Fibroblast of lung (primary cell): ENCODE measurements around the gene RANBP3L. TPM values are rescaled to one million over a fixed set of nuclear protein-coding genes. Genes with fewer than 3 reads are reported as not detected.

ENCODE experiments used
- DNase-seq, 2 donors: peaks; one replicate each; pipeline versions ENCODE4 v3.0.0 to v3.0.0-alpha.2; 2010; ENCODE audit warnings: low read depth in 2 of 2
- H2AFZ ChIP-seq: 2 replicates; pipeline ENCODE4 v1.5.1; 2012; ENCODE audit warnings: low read length, control low read depth, inconsistent platforms
- H3K27ac ChIP-seq: 2 replicates; pipeline ENCODE4 v1.5.1; 2011; ENCODE audit warnings: low read length, control low read depth; ENCODE audit not compliant: insufficient read depth
- H3K27me3 ChIP-seq: 2 replicates; pipeline ENCODE4 v1.5.1; 2011; ENCODE audit warnings: mild to moderate bottlenecking, low read length; ENCODE audit not compliant: control insufficient read depth, insufficient read depth
- H3K36me3 ChIP-seq: 2 replicates; pipeline ENCODE4 v1.5.1; 2011; ENCODE audit warnings: low read length; ENCODE audit not compliant: control insufficient read depth, insufficient read depth
- H3K4me1 ChIP-seq: 2 replicates; pipeline ENCODE4 v1.5.1; 2011; ENCODE audit warnings: low read length; ENCODE audit not compliant: control insufficient read depth, insufficient read depth; ENCODE audit errors: extremely low read depth
- H3K4me2 ChIP-seq: 2 replicates; pipeline ENCODE4 v1.5.1; 2011; ENCODE audit warnings: low read length, control low read depth; ENCODE audit not compliant: insufficient read depth; ENCODE audit errors: extremely low read depth
- H3K4me3 ChIP-seq, 4 experiments: fragments of 200-600 bp in 1 of 4; sonication (generic) in 1 of 4; replicated peaks in 1 of 4; 2 replicates each; pipeline ENCODE4 v1.5.1; 2011 to 2016; ENCODE audit warnings: low read length in 4 of 4, low read depth in 3 of 4, mild to moderate bottlenecking in 3 of 4, control low read depth in 2 of 4, inconsistent platforms in 1 of 4, mixed read lengths in 1 of 4; ENCODE audit not compliant: insufficient read depth in 1 of 4; ENCODE audit errors: control extremely low read depth in 1 of 4
- H3K79me2 ChIP-seq: 2 replicates; pipeline ENCODE4 v1.5.1; 2012; ENCODE audit warnings: mild to moderate bottlenecking, low read length, inconsistent platforms; ENCODE audit not compliant: control insufficient read depth, insufficient read depth
- H3K9ac ChIP-seq: 2 replicates; pipeline ENCODE4 v1.5.1; 2011; ENCODE audit warnings: mild to moderate bottlenecking, low read length, control low read depth; ENCODE audit not compliant: insufficient read depth
- H3K9me3 ChIP-seq: 2 replicates; pipeline ENCODE4 v1.5.1; 2012; ENCODE audit warnings: low read depth, low read length; ENCODE audit not compliant: control insufficient read depth, insufficient read depth
- H4K20me1 ChIP-seq: 2 replicates; pipeline ENCODE4 v1.5.1; 2011; ENCODE audit warnings: low read length; ENCODE audit not compliant: control insufficient read depth, insufficient read depth; ENCODE audit errors: extremely low read depth
- EZH2 ChIP-seq: IDR thresholded peaks from 2 replicates; pipeline ENCODE4 v1.5.1; 2012; ENCODE audit warnings: low read length, control low read depth, mild to moderate bottlenecking; ENCODE audit errors: missing control alignments
- polyA plus RNA-seq, 2 donors: library from polyadenylated mRNA; depleted of rRNA in 1 of 2; stranded (reverse) in 1 of 2; unstranded in 1 of 2; fragments of >200 nt; gene quantifications; 2 replicates each; pipeline ENCODE4 v1.2.1, GENCODE V29; 2011 to 2012; ENCODE audit warnings: missing spikeins in 1 of 2
- total RNA-seq: library from RNA; depleted of rRNA; stranded (reverse); fragments of >200 nt; gene quantifications from 2 replicates; pipeline ENCODE4 v1.2.1, GENCODE V29; 2014
- TF ChIP-seq, protein P1 (sequence below), 2 donors: IDR thresholded peaks in 1 of 2; conservative IDR thresholded peaks in 1 of 2; 1 replicate in 1 of 2; 2 replicates in 1 of 2; pipeline ENCODE4 v1.5.1; 2011 to 2012; ENCODE audit warnings: low read length in 2 of 2, control low read depth in 1 of 2, inconsistent platforms in 1 of 2, low read depth in 1 of 2, mild to moderate bottlenecking in 1 of 2

Gene RANBP3L
- total and polyA plus RNA-seq, 2 donors (not counting 1 experiment from before 2014, with no cell fraction given), result 0.09 TPM; not detected in 1

DNA sequence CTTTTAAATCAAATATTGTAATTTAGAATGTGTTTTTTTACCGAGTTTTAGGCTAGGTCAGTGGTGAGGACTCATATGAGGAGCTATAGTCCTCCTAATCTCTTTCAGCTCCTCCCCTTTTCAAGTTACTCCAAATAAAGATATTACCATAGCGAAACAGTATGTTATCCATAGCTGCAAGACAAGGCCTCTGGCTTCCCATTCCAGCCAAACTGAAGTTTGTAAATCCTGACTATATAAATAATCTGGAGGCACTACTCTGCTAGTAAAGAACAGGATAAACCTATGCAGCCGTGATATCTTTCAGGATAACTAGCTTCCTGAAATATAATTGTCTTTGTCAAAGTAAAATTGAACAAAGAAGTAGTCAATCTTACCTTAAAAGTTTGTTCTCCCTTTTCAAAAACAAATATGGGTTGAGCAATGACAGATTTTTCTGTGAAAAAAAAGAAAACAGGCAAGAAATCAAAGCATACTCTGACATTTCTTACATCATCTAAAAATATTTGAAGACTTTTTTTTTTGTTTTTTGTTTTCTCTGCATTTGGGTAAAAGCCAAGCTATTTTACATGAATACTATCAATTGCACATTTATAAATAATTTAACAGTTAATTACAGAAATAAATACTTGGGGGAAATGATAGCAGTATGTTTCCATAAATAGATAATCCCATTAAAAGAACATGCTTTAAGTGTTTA lies 30.7 kb downstream of the RANBP3L start:
- Histone ChIP-seq H3K79me2 (no peaks in the 10 kb centered on the region), H3K36me3 (no peaks in the 10 kb centered on the region), H3K9me3 (no peaks in the 10 kb centered on the region), H3K4me1 (no peaks in the 10 kb centered on the region), H3K27me3 (no peaks in the 10 kb centered on the region), H3K9ac (no peak overlapping the region), H3K4me3 (no peak overlapping the region), H3K27ac (no peak overlapping the region), H4K20me1 (no peaks in the 10 kb centered on the region), H3K4me2 (no peak overlapping the region), H2AFZ (no peak overlapping the region)
- DNase-seq, result peak in 1 of 2 donors; percentile 5
- no peak for TF ChIP-seq EZH2

DNA sequence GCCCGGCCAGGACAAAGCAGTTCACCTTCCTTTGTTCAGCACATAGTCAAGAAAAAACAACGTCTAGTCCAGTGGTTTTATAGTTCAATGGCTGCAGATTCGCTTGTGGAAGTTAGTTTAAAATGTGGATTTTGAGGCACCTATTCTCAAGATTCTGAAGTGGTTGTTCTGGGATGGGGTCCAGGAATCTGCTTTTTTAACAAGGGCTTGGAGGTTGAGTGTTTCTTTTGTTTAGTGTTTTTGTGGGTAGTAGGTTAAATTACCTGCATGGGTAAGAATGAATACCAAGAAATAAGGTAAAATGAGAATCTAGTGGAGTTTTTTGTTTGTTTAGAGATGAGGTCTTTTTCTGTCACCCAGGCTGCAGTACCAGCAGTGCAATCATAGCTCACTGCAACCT lies 31.5 kb downstream of the RANBP3L start:
- H3K27me3 ChIP-seq, result no peaks in the 10 kb centered on the region
- H3K4me1 ChIP-seq, result no peaks in the 10 kb centered on the region
- no peaks in the 10 kb centered on the region for H3K79me2 ChIP-seq
- no peak overlapping the region for H3K9ac ChIP-seq
- DNase-seq, result no peak
- TF ChIP-seq, protein P1, sequence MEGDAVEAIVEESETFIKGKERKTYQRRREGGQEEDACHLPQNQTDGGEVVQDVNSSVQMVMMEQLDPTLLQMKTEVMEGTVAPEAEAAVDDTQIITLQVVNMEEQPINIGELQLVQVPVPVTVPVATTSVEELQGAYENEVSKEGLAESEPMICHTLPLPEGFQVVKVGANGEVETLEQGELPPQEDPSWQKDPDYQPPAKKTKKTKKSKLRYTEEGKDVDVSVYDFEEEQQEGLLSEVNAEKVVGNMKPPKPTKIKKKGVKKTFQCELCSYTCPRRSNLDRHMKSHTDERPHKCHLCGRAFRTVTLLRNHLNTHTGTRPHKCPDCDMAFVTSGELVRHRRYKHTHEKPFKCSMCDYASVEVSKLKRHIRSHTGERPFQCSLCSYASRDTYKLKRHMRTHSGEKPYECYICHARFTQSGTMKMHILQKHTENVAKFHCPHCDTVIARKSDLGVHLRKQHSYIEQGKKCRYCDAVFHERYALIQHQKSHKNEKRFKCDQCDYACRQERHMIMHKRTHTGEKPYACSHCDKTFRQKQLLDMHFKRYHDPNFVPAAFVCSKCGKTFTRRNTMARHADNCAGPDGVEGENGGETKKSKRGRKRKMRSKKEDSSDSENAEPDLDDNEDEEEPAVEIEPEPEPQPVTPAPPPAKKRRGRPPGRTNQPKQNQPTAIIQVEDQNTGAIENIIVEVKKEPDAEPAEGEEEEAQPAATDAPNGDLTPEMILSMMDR (conservative IDR thresholded peaks at IDR 0.05 in 1 of 2, IDR thresholded peaks at IDR 0.05 in 1 of 2; ENCODE audit: low read depth in 1 of 2, low read length in 2 of 2), result no peak
- TF ChIP-seq EZH2, result no peak
- no peak overlapping the region for H3K4me3 ChIP-seq
- no peak overlapping the region for H2AFZ ChIP-seq
- no peaks in the 10 kb centered on the region for H3K9me3 ChIP-seq
- no peak overlapping the region for H3K27ac ChIP-seq
- H3K36me3 ChIP-seq, result no peaks in the 10 kb centered on the region
- H4K20me1 ChIP-seq, result no peaks in the 10 kb centered on the region
- no peak overlapping the region for H3K4me2 ChIP-seq

DNA sequence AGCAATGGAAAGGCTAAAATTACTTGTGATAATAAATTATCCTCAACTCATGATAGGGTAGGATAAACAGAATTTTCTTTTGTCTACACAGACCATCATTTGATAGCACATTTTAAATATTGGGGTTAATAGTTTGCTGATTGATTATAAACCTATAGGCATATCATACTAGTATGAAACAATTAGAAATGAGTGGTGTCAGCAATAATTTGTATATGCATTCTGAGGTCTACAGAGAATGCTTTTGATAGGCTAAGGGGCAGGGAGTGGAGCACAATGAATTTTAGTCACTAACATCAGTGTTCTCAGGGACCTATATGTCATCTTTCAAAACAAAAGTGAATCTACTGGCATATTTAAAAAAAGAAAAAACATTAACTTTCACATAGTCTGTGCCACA lies 32.2 kb downstream of the RANBP3L start:
- H4K20me1 ChIP-seq, result no peaks in the 10 kb centered on the region

More for the DNA sequence above, 32.2 kb downstream of the RANBP3L start:
- Histone ChIP-seq H2AFZ (no peak overlapping the region), H3K9me3 (no peaks in the 10 kb centered on the region), H3K36me3 (no peaks in the 10 kb centered on the region), H3K79me2 (no peaks in the 10 kb centered on the region), H3K27ac (no peak overlapping the region), H3K9ac (no peak overlapping the region), H3K4me3 (no peak overlapping the region), H3K27me3 (no peaks in the 10 kb centered on the region), H3K4me1 (no peaks in the 10 kb centered on the region), H3K4me2 (no peak overlapping the region)
- no peak for DNase-seq
- TF ChIP-seq, protein P1 (conservative IDR thresholded peaks at IDR 0.05 in 1 of 2, IDR thresholded peaks at IDR 0.05 in 1 of 2; ENCODE audit: low read depth in 1 of 2, low read length in 2 of 2), result no peak
- TF ChIP-seq EZH2, result no peak
